Panc1 (cell line): ENCODE measurements around the gene P4HA3. TPM values are rescaled to one million over a fixed set of nuclear protein-coding genes. Genes with fewer than 3 reads are reported as not detected.

ENCODE experiments used
- ATAC-seq: fragments of 200-7000 bp; cut with Tn5 transposase; 2 replicates; pipeline ENCODE4 v1.9.1; 2020; ENCODE audit warnings: mild to moderate bottlenecking, moderate library complexity
- BruUV-seq: library from RNA; stranded (reverse); fragments of 400-500 nt; replicated peaks from 2 replicates; lab custom pipeline; 2021; lab: Mats Ljungman, UMichigan
- CTCF ChIA-PET: fragments of 300-600 bp; sonication (Branson Sonifier 250); formaldehyde crosslinking; loops from one replicate; lab custom pipeline; 2022; ENCODE audit warnings: antibody characterized with exemption; lab: Charles Lee
- POLR2A ChIA-PET: fragments of 300-600 bp; sonication (Branson Sonifier 250); formaldehyde crosslinking; loops from one replicate; lab custom pipeline; 2022; ENCODE audit warnings: antibody characterized with exemption; lab: Charles Lee
- DNase-seq: peaks from one replicate; pipeline ENCODE4 v3.0.0-alpha.2; 2010; ENCODE audit warnings: low read depth, low spot score
- H3K27ac ChIP-seq: 2 replicates; pipeline ENCODE4 v1.5.1; 2011; ENCODE audit warnings: mild to moderate bottlenecking, low read length, inconsistent platforms
- H3K27me3 ChIP-seq: fragments of 200-500 bp; sonication (Bioruptor generic); 2 replicates; pipeline ENCODE4 v1.6.0; 2014; ENCODE audit warnings: low read length, inconsistent platforms; ENCODE audit not compliant: control insufficient read depth, insufficient read depth
- H3K36me3 ChIP-seq: fragments of 200-500 bp; sonication (Bioruptor generic); 2 replicates; pipeline ENCODE4 v1.5.1; 2014; ENCODE audit warnings: inconsistent platforms, mild to moderate bottlenecking, low read length, moderate library complexity; ENCODE audit not compliant: control insufficient read depth, insufficient read depth
- H3K4me1 ChIP-seq: 2 replicates; pipeline ENCODE4 v1.5.1; 2011; ENCODE audit warnings: inconsistent platforms, mild to moderate bottlenecking, low read length, moderate library complexity; ENCODE audit not compliant: control insufficient read depth, insufficient read depth
- H3K4me3 ChIP-seq, 2 experiments: 2 replicates each; pipeline ENCODE4 v1.5.1; 2011 to 2012; ENCODE audit warnings: low read depth in 2 of 2, low read length in 2 of 2, mild to moderate bottlenecking in 2 of 2, inconsistent platforms in 1 of 2, moderate library complexity in 1 of 2
- H3K9me3 ChIP-seq: fragments of 200-500 bp; sonication (Bioruptor generic); 2 replicates; pipeline ENCODE4 v1.5.1; 2014; ENCODE audit warnings: low read depth, mild to moderate bottlenecking, inconsistent platforms, low read length, moderate library complexity; ENCODE audit not compliant: control insufficient read depth, insufficient read depth
- POLR2AphosphoS5 ChIP-seq: IDR thresholded peaks from 2 replicates; pipeline ENCODE4 v1.6.1; 2012; ENCODE audit warnings: mild to moderate bottlenecking, low read depth, low read length, moderate library complexity
- SIN3A ChIP-seq: IDR thresholded peaks from 2 replicates; pipeline ENCODE4 v1.6.1; 2012; ENCODE audit warnings: low read depth, mild to moderate bottlenecking, low read length, moderate library complexity, borderline replicate concordance; ENCODE audit not compliant: insufficient read depth
- TCF7L2 ChIP-seq: IDR thresholded peaks from 2 replicates; pipeline ENCODE4 v1.6.1; 2011; ENCODE audit warnings: mild to moderate bottlenecking, low read depth, low read length, inconsistent platforms
- in situ Hi-C: cut with HindIII; loops from 2 replicates; pipeline ENCODE4 v1.10.0; 2016; ENCODE audit warnings: low sequenced_read_pairs, low pct_unique_long_range_greater_than_20kb
- intact Hi-C: fragments of 100-400 bp; cut with micrococcal nuclease; formaldehyde crosslinking; loops from one replicate; pipeline ENCODE4 v1.10.0; 2022; ENCODE audit not compliant: unreplicated experiment
- total RNA-seq: library from RNA; stranded (reverse); gene quantifications from one replicate; pipeline ENCODE4 v1.2.1, GENCODE V29; 2021; ENCODE audit not compliant: unreplicated experiment
- TF ChIP-seq, protein P1 (sequence below), 2 experiments: IDR thresholded peaks; 2 replicates each; pipeline ENCODE4 v1.6.1; 2011 to 2012; ENCODE audit warnings: low read depth in 2 of 2, control low read depth in 1 of 2, low read length in 1 of 2, mild to moderate bottlenecking in 1 of 2, moderate library complexity in 1 of 2; ENCODE audit not compliant: insufficient read depth in 1 of 2
- TF ChIP-seq, protein P2 (sequence below): fragments of 450-650 bp; IDR thresholded peaks from 2 replicates; pipeline ENCODE4 v1.5.1; 2017; ENCODE audit warnings: mild to moderate bottlenecking

P4HA3 gene
- total RNA-seq, 1 experiment from 2014 or later: 1.3 TPM

GRCh38 chr11:74321487-74322188, 10.2 kb upstream of the P4HA3 start:
- Histone ChIP-seq H3K9me3 (peaks cover 3% of the 10 kb centered on the region; the same call in 1 of the 2 replicates), H3K27ac (no peak overlapping the region), H3K4me3 (no peak overlapping the region), H3K4me1 (no peaks in the 10 kb centered on the region), H3K36me3 (no peaks in the 10 kb centered on the region), H3K27me3 (no peaks in the 10 kb centered on the region)
- ATAC-seq (peak; percentile 34; the same call in 1 of the 2 replicates), DNase-seq (no peak)
- TF ChIP-seq, protein P1, sequence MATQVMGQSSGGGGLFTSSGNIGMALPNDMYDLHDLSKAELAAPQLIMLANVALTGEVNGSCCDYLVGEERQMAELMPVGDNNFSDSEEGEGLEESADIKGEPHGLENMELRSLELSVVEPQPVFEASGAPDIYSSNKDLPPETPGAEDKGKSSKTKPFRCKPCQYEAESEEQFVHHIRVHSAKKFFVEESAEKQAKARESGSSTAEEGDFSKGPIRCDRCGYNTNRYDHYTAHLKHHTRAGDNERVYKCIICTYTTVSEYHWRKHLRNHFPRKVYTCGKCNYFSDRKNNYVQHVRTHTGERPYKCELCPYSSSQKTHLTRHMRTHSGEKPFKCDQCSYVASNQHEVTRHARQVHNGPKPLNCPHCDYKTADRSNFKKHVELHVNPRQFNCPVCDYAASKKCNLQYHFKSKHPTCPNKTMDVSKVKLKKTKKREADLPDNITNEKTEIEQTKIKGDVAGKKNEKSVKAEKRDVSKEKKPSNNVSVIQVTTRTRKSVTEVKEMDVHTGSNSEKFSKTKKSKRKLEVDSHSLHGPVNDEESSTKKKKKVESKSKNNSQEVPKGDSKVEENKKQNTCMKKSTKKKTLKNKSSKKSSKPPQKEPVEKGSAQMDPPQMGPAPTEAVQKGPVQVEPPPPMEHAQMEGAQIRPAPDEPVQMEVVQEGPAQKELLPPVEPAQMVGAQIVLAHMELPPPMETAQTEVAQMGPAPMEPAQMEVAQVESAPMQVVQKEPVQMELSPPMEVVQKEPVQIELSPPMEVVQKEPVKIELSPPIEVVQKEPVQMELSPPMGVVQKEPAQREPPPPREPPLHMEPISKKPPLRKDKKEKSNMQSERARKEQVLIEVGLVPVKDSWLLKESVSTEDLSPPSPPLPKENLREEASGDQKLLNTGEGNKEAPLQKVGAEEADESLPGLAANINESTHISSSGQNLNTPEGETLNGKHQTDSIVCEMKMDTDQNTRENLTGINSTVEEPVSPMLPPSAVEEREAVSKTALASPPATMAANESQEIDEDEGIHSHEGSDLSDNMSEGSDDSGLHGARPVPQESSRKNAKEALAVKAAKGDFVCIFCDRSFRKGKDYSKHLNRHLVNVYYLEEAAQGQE (IDR thresholded peaks at IDR 0.05; ENCODE audit: insufficient read depth in 1 of 2, low read depth in 2 of 2, low read length in 1 of 2): no peak
- TF ChIP-seq, protein P2, sequence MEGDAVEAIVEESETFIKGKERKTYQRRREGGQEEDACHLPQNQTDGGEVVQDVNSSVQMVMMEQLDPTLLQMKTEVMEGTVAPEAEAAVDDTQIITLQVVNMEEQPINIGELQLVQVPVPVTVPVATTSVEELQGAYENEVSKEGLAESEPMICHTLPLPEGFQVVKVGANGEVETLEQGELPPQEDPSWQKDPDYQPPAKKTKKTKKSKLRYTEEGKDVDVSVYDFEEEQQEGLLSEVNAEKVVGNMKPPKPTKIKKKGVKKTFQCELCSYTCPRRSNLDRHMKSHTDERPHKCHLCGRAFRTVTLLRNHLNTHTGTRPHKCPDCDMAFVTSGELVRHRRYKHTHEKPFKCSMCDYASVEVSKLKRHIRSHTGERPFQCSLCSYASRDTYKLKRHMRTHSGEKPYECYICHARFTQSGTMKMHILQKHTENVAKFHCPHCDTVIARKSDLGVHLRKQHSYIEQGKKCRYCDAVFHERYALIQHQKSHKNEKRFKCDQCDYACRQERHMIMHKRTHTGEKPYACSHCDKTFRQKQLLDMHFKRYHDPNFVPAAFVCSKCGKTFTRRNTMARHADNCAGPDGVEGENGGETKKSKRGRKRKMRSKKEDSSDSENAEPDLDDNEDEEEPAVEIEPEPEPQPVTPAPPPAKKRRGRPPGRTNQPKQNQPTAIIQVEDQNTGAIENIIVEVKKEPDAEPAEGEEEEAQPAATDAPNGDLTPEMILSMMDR: peak; percentile 81
- no peak for TF ChIP-seq SIN3A
- TF ChIP-seq POLR2AphosphoS5: no peak
- CTCF ChIA-PET: interaction anchor here (1.0 to 2.2 kb wide), 2 partner anchors 66 to 126 kb away, joined by 5 to 8 read pairs; no protein-coding TSS in a partner anchor
- in situ Hi-C loops (no loop called here), intact Hi-C loops (no loop called here)
- no TSS peak for BruUV-seq
- POLR2A ChIA-PET: interaction anchor here (0.6 kb wide), 1 partner anchor 22 kb away, joined by 3 read pairs; no protein-coding TSS in a partner anchor

GRCh38 chr11:74320538-74320937, 9.1 kb upstream of the P4HA3 start:
- CTCF ChIA-PET: interaction anchor here (2.2 kb wide), 1 partner anchor 65 kb away, joined by 8 read pairs; no protein-coding TSS in a partner anchor
- in situ Hi-C loops: no loop called here
- no peaks in the 10 kb centered on the region for H3K36me3 ChIP-seq

More at GRCh38 chr11:74320538-74320937, 9.1 kb upstream of the P4HA3 start:
- POLR2A ChIA-PET: no interaction called here
- no TSS peak for BruUV-seq
- TF ChIP-seq, protein P1 (IDR thresholded peaks at IDR 0.05; ENCODE audit: insufficient read depth in 1 of 2, low read depth in 2 of 2, low read length in 1 of 2): no peak
- TF ChIP-seq, protein P2: no peak
- TF ChIP-seq TCF7L2 (no peak), SIN3A (no peak), POLR2AphosphoS5 (no peak)
- Histone ChIP-seq H3K27me3 (no peaks in the 10 kb centered on the region), H3K4me1 (no peaks in the 10 kb centered on the region), H3K9me3 (peaks cover 3% of the 10 kb centered on the region; the same call in 1 of the 2 replicates), H3K4me3 (no peak overlapping the region), H3K27ac (no peak overlapping the region)
- DNase-seq: no peak
- ATAC-seq: no peak
- intact Hi-C loops: no loop called here
